Measurements from ENCODE around the gene KIF1C.

- TF ChIP-seq TAF1 (IDR thresholded peaks at IDR 0.05; ENCODE audit: low read depth, low read length) (no peak), POLR2A (IDR thresholded peaks at IDR 0.05; ENCODE audit: low read depth, low read length) (no peak), POLR2AphosphoS5 (IDR thresholded peaks at IDR 0.05; ENCODE audit: low read depth, low read length) (no peak)
These were observed 28.1 kb upstream of the KIF1C start for GRCh38 chr17:4969551-4970173.

All from GM12891 (cell line).